ENCODE data around the gene MEGF11. TPM values are rescaled to one million over a fixed set of nuclear protein-coding genes. Genes with fewer than 3 reads are reported as not detected.

MEGF11 gene
- total RNA-seq, 2 donors from 2014 or later, result not detected

DNA sequence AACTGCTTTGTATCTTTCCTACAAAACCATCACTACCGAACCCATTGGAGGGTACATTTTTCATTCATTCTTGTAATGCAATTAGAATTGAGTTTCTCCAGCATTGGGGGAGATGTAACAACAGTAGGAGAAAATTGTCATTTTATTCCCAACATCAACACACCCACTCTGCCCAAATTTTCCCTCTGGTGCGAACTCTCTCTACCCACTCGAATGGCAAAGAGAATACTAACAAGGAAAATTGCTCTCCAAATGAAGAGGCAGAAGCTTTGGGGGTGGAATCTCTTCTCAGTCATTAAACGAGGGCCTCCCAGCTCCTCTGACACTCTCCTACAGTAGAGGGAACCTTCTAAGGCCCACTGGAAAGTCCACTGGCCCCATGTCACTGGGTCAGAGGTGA is 135.7 kb downstream of the MEGF11 start:
- Histone ChIP-seq H3K4me1 (no peaks in the 10 kb centered on the region), H3K9me3 (no peaks in the 10 kb centered on the region), H3K4me3 (no peak overlapping the region), H3K27me3 (no peaks in the 10 kb centered on the region), H3K27ac (no peak overlapping the region), H3K36me3 (no peaks in the 10 kb centered on the region)
- DNase-seq (ENCODE audit: low spot score), result no peak
- TF ChIP-seq, protein P1, sequence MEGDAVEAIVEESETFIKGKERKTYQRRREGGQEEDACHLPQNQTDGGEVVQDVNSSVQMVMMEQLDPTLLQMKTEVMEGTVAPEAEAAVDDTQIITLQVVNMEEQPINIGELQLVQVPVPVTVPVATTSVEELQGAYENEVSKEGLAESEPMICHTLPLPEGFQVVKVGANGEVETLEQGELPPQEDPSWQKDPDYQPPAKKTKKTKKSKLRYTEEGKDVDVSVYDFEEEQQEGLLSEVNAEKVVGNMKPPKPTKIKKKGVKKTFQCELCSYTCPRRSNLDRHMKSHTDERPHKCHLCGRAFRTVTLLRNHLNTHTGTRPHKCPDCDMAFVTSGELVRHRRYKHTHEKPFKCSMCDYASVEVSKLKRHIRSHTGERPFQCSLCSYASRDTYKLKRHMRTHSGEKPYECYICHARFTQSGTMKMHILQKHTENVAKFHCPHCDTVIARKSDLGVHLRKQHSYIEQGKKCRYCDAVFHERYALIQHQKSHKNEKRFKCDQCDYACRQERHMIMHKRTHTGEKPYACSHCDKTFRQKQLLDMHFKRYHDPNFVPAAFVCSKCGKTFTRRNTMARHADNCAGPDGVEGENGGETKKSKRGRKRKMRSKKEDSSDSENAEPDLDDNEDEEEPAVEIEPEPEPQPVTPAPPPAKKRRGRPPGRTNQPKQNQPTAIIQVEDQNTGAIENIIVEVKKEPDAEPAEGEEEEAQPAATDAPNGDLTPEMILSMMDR (IDR thresholded peaks at IDR 0.05), result no peak

DNA sequence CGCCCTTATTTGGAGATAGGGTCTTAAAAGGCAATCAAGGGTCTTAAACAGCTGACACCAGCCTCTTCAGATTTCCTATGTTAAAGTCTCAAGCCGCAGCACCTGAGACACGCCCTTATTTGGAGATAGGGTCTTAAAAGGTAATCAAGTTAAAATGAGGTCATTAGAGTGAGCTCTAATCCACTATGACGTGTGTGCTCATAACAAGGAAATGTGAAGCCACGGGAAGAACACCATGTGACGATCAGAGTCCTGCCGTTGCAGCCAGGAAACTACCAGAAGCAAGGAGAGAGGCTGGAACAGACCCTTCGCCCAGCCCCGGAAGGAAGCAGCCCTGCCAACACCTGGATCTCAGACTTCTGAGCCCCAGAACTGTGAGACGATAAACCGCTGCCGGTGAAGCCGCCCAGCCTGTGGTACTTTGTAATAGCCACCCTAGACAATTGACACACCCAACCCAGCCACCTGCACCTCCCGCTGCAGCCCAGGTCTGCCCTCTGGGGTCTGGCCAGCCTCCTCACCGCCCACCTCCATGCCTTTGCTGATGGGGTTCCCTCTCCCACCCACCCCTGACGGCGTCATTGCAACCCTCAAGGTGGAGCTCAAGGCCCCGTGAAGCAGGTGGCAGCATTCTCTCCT is 137.9 kb downstream of the MEGF11 start:
- TF ChIP-seq, protein P1 (IDR thresholded peaks at IDR 0.05), result no peak
- Histone ChIP-seq H3K27ac (no peak overlapping the region), H3K27me3 (no peaks in the 10 kb centered on the region), H3K4me3 (no peak overlapping the region), H3K36me3 (no peaks in the 10 kb centered on the region), H3K9me3 (no peaks in the 10 kb centered on the region), H3K4me1 (no peaks in the 10 kb centered on the region)
- no peak for DNase-seq (ENCODE audit: low spot score)

- Histone ChIP-seq H3K27me3 (no peaks in the 10 kb centered on the region), H3K4me3 (no peak overlapping the region), H3K4me1 (no peaks in the 10 kb centered on the region), H3K36me3 (no peaks in the 10 kb centered on the region), H3K9me3 (no peaks in the 10 kb centered on the region), H3K27ac (no peak overlapping the region)
- DNase-seq (ENCODE audit: low spot score), result no peak
- TF ChIP-seq, protein P1 (IDR thresholded peaks at IDR 0.05), result no peak
Observed at GRCh38 chr15:66114863-66115425, 138.6 kb downstream of the MEGF11 start.

DNA sequence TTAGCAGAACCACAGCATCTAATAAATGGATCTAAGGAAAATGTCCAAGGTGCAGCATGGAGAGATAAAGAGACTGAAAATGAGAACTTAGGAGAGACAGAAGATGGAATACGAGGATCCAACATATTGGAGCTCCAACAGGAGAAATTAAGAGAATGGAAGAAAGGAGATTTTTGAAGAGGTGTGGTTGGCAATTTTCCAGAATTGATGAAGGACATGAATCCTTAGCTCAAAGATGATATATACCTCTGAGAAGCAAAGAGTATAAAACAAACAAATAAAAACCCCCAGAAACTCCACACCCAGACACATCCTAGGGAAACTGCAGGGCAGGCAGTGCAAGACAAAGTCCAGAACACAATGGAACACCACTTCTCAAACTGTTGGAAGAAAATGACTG is 141.2 kb downstream of the MEGF11 start:
- Histone ChIP-seq H3K4me1 (no peaks in the 10 kb centered on the region), H3K36me3 (no peaks in the 10 kb centered on the region), H3K9me3 (no peaks in the 10 kb centered on the region), H3K4me3 (no peak overlapping the region), H3K27me3 (no peaks in the 10 kb centered on the region), H3K27ac (no peak overlapping the region)
- no peak for DNase-seq (ENCODE audit: low spot score)
- TF ChIP-seq, protein P1 (IDR thresholded peaks at IDR 0.05), result no peak

DNA sequence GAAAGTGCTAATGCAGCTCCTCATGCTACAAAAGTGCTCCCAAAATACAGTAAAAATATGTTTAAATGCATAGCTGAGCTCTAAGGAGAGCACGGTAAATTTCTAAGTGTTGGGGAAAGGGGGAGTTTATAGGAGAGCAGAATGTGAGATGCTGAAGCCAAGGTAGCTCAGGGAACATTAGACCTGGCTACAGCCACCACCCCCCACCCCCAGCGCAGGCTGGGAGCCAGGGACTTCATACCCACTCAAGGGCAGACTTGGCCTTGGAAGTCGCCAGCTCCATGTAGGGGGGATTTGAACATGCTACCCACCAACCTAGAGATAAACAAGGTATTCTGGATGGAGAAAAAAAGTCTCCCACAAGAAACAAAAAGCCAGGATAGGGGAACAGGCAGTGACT is 142.2 kb downstream of the MEGF11 start:
- TF ChIP-seq, protein P1 (IDR thresholded peaks at IDR 0.05), result no peak
- no peaks in the 10 kb centered on the region for H3K36me3 ChIP-seq
- no peaks in the 10 kb centered on the region for H3K27me3 ChIP-seq
- H3K4me1 ChIP-seq, result no peaks in the 10 kb centered on the region
- no peaks in the 10 kb centered on the region for H3K9me3 ChIP-seq
- no peak overlapping the region for H3K27ac ChIP-seq
- no peak for DNase-seq (ENCODE audit: low spot score)
- no peak overlapping the region for H3K4me3 ChIP-seq

DNA sequence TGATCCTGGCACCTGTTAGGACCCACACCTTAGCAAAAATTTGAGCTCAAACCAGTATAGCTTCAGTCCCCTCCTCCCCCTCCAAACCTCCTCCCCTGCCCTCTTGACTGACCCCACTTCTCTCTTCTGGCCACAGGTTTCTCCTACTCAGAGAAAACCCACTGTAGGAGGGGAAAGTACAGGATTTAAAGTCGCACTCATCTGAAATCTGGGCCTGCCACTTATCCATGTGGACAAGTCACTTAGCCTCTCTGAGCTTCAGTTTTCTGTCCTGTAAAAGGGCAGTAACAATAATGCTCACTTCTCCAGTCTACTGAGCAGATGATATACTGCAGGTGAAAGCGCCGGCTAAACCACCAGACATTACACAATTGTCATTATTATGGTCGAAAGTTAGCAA is 142.7 kb downstream of the MEGF11 start:
- Histone ChIP-seq H3K4me1 (no peaks in the 10 kb centered on the region), H3K27ac (no peak overlapping the region), H3K9me3 (no peaks in the 10 kb centered on the region), H3K36me3 (no peaks in the 10 kb centered on the region), H3K4me3 (no peak overlapping the region), H3K27me3 (no peaks in the 10 kb centered on the region)
- TF ChIP-seq, protein P1 (IDR thresholded peaks at IDR 0.05), result no peak
- no peak for DNase-seq (ENCODE audit: low spot score)

All from right atrium auricular region (tissue), 2 donors.